Heart right ventricle (tissue), 16 donors: ENCODE data around the gene TSPAN9. TPM values are rescaled to one million over a fixed set of nuclear protein-coding genes. Genes with fewer than 3 reads are reported as not detected.

ENCODE experiments used
- ATAC-seq, 8 donors: fragments of 200-7000 bp; cut with Tn5 transposase; one replicate each; pipeline ENCODE4 v1.9.1; 2020; ENCODE audit warnings: mild to moderate bottlenecking in 8 of 8, moderate library complexity in 8 of 8, moderate number of reproducible peaks in 1 of 8
- DNase-seq, 2 donors: peaks; one replicate each; pipeline ENCODE4 v3.0.0-alpha.2; 2020
- H3K27ac ChIP-seq, 10 donors: fragments of 200-600 bp; sonication (generic) in 2 of 10; one replicate each; pipeline versions ENCODE4 v1.5.0 to v1.8.0; 2020 to 2022; ENCODE audit warnings: mild to moderate bottlenecking in 3 of 10
- H3K27me3 ChIP-seq, 7 donors: fragments of 200-600 bp; one replicate each; pipeline ENCODE4 v1.8.0; 2021 to 2022; ENCODE audit warnings: mild to moderate bottlenecking in 2 of 7
- H3K36me3 ChIP-seq, 9 donors: fragments of 200-600 bp; sonication (generic) in 1 of 9; one replicate each; pipeline versions ENCODE4 v1.5.0 to v1.8.0; 2020 to 2022; ENCODE audit warnings: mild to moderate bottlenecking in 2 of 9
- H3K4me1 ChIP-seq, 9 donors: fragments of 200-600 bp; sonication (generic) in 1 of 9; one replicate each; pipeline versions ENCODE4 v1.5.0 to v1.8.0; 2020 to 2022; ENCODE audit warnings: mild to moderate bottlenecking in 4 of 9
- H3K4me3 ChIP-seq, 10 donors: fragments of 200-600 bp; sonication (generic) in 2 of 10; one replicate each; pipeline versions ENCODE4 v1.5.0 to v1.8.0; 2020 to 2022; ENCODE audit warnings: mild to moderate bottlenecking in 7 of 10, moderate library complexity in 2 of 10
- H3K9me3 ChIP-seq, 11 donors: fragments of 200-600 bp in 10 of 11; sonication (generic) in 2 of 11; one replicate each; pipeline versions ENCODE4 v1.5.0 to v1.8.0; 2013 to 2022; ENCODE audit warnings: mild to moderate bottlenecking in 2 of 11, control low read depth in 1 of 11, moderate library complexity in 1 of 11
- WGBS, 2 donors: extraction: QIAGEN DNeasy Blood & Tissue Kit; methylation state at CpG; one replicate each; pipeline ENCODE4 v1.1.7; 2013; ENCODE audit warnings: inconsistent platforms in 1 of 2; 5-methylcytosine and 5-hydroxymethylcytosine counted together
- intact Hi-C, 10 donors: fragments of 100-400 bp; cut with DNase I; formaldehyde crosslinking; loops; one replicate each; pipeline versions ENCODE4 v1.11.1 to v1.14.2; 2022
- polyA plus RNA-seq, 2 donors: library from polyadenylated mRNA; stranded (reverse); fragments of 200-250 nt; gene quantifications; one replicate each; pipeline ENCODE4 v1.2.3, GENCODE V29; 2013
- total RNA-seq, 10 donors: library from RNA; stranded (reverse); fragmentation: NEBNext Ultra II Directional in 3 of 10; extraction: Animal tissue kit (Norgen Biotek cat#: 25700) in 3 of 10; gene quantifications; one replicate each; pipeline versions ENCODE4 v1.2.1 to v1.2.4, GENCODE V29; 2021 to 2023
- TF ChIP-seq, protein P1 (sequence below), 9 donors: fragments of 200-600 bp; sonication (generic) in 2 of 9; IDR thresholded peaks; one replicate each; pipeline versions ENCODE4 v1.5.0 to v1.8.0; 2021 to 2022; ENCODE audit warnings: antibody characterized with exemption in 9 of 9, mild to moderate bottlenecking in 5 of 9, moderate library complexity in 1 of 9
- donor health status: Arrhythmogenic right ventricular cardiomyopathy.
- donor health status: ischemic (EF 13 %, LVEDD 7.1; RV severe dilation, severe dysfunction).
- donor health status: healthy with polysubstance abuse.
- donor health status: DM: no; HTN: yes; CAD: no.
- donor health status: DM: no; HTN: no; CAD: no.
- donor health status: ischemic (EF 25% LVEDD 6.9; RV normal size, moderate dysfunction).
- donor health status: ischemic (EF 25% LVEDD 5.7; RV mildly dilated, moderate dysfunction).
- donor health status: healthy.
- donor health status: DM: yes; HTN: yes; CAD: no.
- donor health status: Ischemic cardiomyopathy.
- donor health status: ischemic (EF 35%, LVEDD 5.7; RV mildly dilated, moderate dysfunction).
- donor health status: nonischemic (EF 11% LVEDD 7.7; RV severe dilation, severe dysfunction).
- donor health status: DM: yes; HTN: yes; CAD: no.
- donor health status: PGD.
- donor health status: ischemic (EF 29% LVEDD 5.4; RV normal size, mild dysfunction).
- donor health status: nonischemic (EF 23%, LVEDD 6.1; RV moderate dilation, normal function).

TSPAN9 gene
- total and polyA plus RNA-seq, 12 donors = 63.0 to 401 (median 251) TPM

DNA sequence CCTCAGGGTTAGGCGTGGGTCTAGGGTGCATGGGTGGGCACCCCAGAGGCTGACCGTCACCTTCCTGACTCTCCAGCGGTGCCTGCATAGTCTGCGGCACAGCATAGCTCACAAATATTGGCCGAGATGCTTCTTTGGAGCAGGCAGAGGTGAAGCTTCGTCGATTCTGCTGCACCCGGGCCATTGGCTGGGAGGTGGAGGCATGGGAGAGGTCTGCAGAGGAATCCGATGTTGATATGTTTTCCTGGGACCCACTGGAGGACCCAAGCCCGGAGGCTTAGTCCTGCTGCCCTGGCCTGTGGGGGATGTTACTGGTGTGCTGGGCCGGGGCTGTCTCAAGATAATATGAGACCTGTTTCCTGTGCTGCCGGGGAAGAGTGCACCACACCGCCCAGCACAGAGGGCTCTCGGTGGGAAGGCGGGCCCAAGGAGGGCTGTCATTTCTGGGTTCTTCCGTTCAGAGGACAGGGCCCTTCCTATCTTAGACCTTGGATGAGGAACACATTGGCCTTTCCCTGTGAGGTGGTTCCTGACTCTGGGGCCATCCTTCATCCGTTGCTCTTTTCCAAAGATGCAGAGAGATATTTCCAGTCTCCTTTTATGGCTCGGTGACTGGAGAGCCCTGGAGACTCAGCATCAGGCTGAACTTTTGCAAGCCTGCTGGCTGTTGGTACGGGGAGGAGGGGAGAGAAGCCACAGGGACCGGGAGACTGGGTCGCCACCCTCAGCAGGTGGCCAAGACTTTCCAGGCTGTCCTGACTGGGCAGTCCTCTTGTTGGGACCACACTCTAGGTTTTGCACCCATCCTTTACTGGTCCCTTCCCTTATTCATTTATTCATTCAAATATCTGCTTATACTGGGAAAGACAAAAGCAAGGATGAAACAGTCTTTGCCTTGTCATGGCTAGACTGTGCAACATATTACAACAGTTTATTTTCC, 143.5 kb downstream of the TSPAN9 start:
- no peak for DNase-seq

DNA sequence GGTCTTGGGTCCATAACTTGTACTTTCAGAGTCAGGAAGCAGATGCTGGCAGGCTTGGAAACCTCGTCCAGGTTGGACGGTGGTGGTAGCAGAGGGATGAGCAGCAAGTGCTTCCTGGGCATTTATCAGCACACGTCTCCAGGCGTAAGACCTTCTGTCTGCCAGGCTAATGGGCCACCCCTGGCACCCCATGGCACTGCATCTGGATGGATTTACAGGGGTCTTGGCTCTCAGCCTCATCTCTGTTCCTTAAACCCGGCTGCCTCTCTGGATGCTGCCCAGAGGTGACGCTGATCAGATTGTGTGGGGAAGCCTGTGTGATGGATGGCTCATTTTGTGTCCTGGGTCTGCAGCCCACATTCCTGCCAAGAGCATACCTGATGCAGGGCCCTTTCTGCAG, 145.1 kb downstream of the TSPAN9 start:
- WGBS, 2 donors = 73 to 74% methylated on average over 6 of the region's 6 CpGs
- Histone ChIP-seq H3K4me1 (peaks cover 42 to 97% (median 90%) of the 10 kb centered on the region in 9 donors), H3K36me3 (peaks cover 0 to 8% (median 0%) of the 10 kb centered on the region in 9 donors), H3K27ac (peak overlapping the region in 5 of 10 donors; percentile 14 to 89 (median 36)), H3K4me3 (no peak overlapping the region), H3K27me3 (no peaks in the 10 kb centered on the region), H3K9me3 (no peaks in the 10 kb centered on the region)
- DNase-seq (no peak), ATAC-seq (no peak)
- intact Hi-C loops = loop anchor here in 1 of 10 donors (5.0 kb wide), 1 partner anchor 50 kb away; no protein-coding TSS in a partner anchor
- TF ChIP-seq, protein P1, sequence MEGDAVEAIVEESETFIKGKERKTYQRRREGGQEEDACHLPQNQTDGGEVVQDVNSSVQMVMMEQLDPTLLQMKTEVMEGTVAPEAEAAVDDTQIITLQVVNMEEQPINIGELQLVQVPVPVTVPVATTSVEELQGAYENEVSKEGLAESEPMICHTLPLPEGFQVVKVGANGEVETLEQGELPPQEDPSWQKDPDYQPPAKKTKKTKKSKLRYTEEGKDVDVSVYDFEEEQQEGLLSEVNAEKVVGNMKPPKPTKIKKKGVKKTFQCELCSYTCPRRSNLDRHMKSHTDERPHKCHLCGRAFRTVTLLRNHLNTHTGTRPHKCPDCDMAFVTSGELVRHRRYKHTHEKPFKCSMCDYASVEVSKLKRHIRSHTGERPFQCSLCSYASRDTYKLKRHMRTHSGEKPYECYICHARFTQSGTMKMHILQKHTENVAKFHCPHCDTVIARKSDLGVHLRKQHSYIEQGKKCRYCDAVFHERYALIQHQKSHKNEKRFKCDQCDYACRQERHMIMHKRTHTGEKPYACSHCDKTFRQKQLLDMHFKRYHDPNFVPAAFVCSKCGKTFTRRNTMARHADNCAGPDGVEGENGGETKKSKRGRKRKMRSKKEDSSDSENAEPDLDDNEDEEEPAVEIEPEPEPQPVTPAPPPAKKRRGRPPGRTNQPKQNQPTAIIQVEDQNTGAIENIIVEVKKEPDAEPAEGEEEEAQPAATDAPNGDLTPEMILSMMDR (IDR thresholded peaks at IDR 0.05) = no peak

More for the DNA sequence above, 143.5 kb downstream of the TSPAN9 start:
- peak overlapping the region; percentile 3 to 95 (median 84) for H3K27ac ChIP-seq
- TF ChIP-seq, protein P1 (IDR thresholded peaks at IDR 0.05) = no peak
- peaks cover 46 to 100% (median 95%) of the 10 kb centered on the region in 9 donors for H3K4me1 ChIP-seq
- no peak overlapping the region for H3K4me3 ChIP-seq
- no peaks in the 10 kb centered on the region for H3K27me3 ChIP-seq
- ATAC-seq = peak in 1 of 8 donors; percentile 5
- intact Hi-C loops = loop anchor here in 1 of 10 donors (5.0 kb wide), 1 partner anchor 52 kb away; no protein-coding TSS in a partner anchor
- H3K9me3 ChIP-seq = no peaks in the 10 kb centered on the region
- 67 to 68% methylated on average over 21 of the region's 21 CpGs for WGBS, 2 donors
- peaks cover 0 to 8% (median 0%) of the 10 kb centered on the region in 9 donors for H3K36me3 ChIP-seq

DNA sequence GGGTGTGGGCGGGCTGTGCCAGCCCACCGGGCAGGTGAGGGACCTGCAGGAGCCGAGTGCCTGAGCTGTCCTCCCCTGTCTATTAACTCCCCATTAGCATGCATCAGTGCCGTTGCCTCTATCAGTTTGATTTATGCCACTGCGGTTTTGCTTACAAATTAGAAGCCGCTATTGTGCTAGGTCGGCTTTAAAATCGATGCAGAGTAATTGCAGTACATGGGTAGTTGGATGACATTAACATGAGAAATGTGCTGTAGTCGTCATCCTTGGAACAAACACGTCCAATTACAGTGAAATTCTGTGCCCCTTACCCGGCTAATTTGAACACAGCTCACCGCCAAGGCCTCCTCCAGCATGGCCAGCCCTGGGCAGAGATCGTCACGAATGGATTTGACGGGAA, 145.8 kb downstream of the TSPAN9 start:
- H3K4me3 ChIP-seq = no peak overlapping the region
- peaks cover 42 to 95% (median 88%) of the 10 kb centered on the region in 9 donors for H3K4me1 ChIP-seq
- intact Hi-C loops = loop anchor here in 1 of 10 donors (5.0 kb wide), 1 partner anchor 49 kb away; no protein-coding TSS in a partner anchor
- peak overlapping the region in 3 of 10 donors; percentile 33 to 89 (median 54) for H3K27ac ChIP-seq
- no peaks in the 10 kb centered on the region for H3K27me3 ChIP-seq
- H3K36me3 ChIP-seq = peaks cover 0 to 8% (median 0%) of the 10 kb centered on the region in 9 donors
- 81 to 88% methylated on average over 15 of the region's 15 CpGs for WGBS, 2 donors
- TF ChIP-seq, protein P1 (IDR thresholded peaks at IDR 0.05) = no peak
- DNase-seq (no peak), ATAC-seq (no peak)
- H3K9me3 ChIP-seq = no peaks in the 10 kb centered on the region
